ENCODE results near the gene ANKS6. TPM values are rescaled to one million over a fixed set of nuclear protein-coding genes. Genes with fewer than 3 reads are reported as not detected.

The ANKS6 gene
- total RNA-seq, 2 donors from 2014 or later = 13.2 to 32.0 TPM

DNA sequence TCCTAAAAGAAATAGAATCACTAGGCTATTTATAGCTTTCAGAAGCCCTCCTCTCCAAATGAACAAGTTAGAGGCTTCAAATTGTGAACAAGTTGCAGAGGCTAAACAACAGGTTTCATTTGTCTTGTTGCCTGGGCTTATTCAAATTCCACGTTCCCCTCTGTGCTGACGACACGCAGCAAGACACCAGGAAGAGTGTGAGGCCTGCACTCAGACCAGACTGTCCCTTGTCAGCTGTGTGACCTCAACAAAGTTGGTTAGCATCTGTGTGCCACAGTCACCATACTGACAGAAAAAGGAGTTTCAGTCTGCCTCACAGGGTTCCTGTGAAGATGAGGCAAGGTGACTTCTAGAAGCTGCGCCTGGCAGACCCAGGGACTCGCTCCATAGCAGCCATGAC is 65.5 kb downstream of the ANKS6 start:
- ATAC-seq (no peak), DNase-seq (no peak)
- H3K4me1 ChIP-seq = no peaks in the 10 kb centered on the region
- no peak overlapping the region for H3K4me3 ChIP-seq
- WGBS, 2 donors = 91 to 92% methylated on average over 5 of the region's 5 CpGs
- H3K9me3 ChIP-seq = no peaks in the 10 kb centered on the region
- peaks cover 0 to 3% of the 10 kb centered on the region in 2 donors for H3K36me3 ChIP-seq (replicated peaks in 1 of 2; ENCODE audit: insufficient read depth in 1 of 2, low read depth in 2 of 2)
- TF ChIP-seq POLR2A (IDR thresholded peaks at IDR 0.05) = no peak
- TF ChIP-seq, protein P1, sequence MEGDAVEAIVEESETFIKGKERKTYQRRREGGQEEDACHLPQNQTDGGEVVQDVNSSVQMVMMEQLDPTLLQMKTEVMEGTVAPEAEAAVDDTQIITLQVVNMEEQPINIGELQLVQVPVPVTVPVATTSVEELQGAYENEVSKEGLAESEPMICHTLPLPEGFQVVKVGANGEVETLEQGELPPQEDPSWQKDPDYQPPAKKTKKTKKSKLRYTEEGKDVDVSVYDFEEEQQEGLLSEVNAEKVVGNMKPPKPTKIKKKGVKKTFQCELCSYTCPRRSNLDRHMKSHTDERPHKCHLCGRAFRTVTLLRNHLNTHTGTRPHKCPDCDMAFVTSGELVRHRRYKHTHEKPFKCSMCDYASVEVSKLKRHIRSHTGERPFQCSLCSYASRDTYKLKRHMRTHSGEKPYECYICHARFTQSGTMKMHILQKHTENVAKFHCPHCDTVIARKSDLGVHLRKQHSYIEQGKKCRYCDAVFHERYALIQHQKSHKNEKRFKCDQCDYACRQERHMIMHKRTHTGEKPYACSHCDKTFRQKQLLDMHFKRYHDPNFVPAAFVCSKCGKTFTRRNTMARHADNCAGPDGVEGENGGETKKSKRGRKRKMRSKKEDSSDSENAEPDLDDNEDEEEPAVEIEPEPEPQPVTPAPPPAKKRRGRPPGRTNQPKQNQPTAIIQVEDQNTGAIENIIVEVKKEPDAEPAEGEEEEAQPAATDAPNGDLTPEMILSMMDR (IDR thresholded peaks at IDR 0.05) = no peak
- H3K27ac ChIP-seq = no peak overlapping the region
- intact Hi-C loops (cut with DNase I) = no loop called here
- H3K27me3 ChIP-seq = no peaks in the 10 kb centered on the region

GRCh38 chr9:98728500-98728899 is 67.9 kb downstream of the ANKS6 start:
- Histone ChIP-seq H3K36me3 (replicated peaks in 1 of 2; ENCODE audit: insufficient read depth in 1 of 2, low read depth in 2 of 2) (no peaks in the 10 kb centered on the region), H3K4me1 (no peaks in the 10 kb centered on the region), H3K27me3 (no peaks in the 10 kb centered on the region), H3K27ac (no peak overlapping the region), H3K4me3 (no peak overlapping the region), H3K9me3 (peaks cover 0 to 1% (median 0%) of the 10 kb centered on the region in 3 donors)
- intact Hi-C loops (cut with DNase I) = no loop called here
- no peak for DNase-seq
- no peak for TF ChIP-seq POLR2A (IDR thresholded peaks at IDR 0.05)
- TF ChIP-seq, protein P1 (IDR thresholded peaks at IDR 0.05) = no peak
- no peak for ATAC-seq
- 71 to 83% methylated on average over 11 of the region's 11 CpGs for WGBS, 2 donors

GRCh38 chr9:98727428-98727827 is 68.9 kb downstream of the ANKS6 start:
- H3K9me3 ChIP-seq = peaks cover 0 to 7% (median 0%) of the 10 kb centered on the region in 3 donors
- no peak overlapping the region for H3K4me3 ChIP-seq
- DNase-seq = no peak
- ATAC-seq = no peak
- 49 to 54% methylated on average over 6 to 7 of the region's 7 CpGs for WGBS, 2 donors
- no peak for TF ChIP-seq POLR2A (IDR thresholded peaks at IDR 0.05)
- TF ChIP-seq, protein P1 (IDR thresholded peaks at IDR 0.05) = no peak
- no peak overlapping the region for H3K27ac ChIP-seq
- no peaks in the 10 kb centered on the region for H3K27me3 ChIP-seq
- intact Hi-C loops (cut with DNase I) = no loop called here
- H3K36me3 ChIP-seq (replicated peaks in 1 of 2; ENCODE audit: insufficient read depth in 1 of 2, low read depth in 2 of 2) = no peaks in the 10 kb centered on the region
- no peaks in the 10 kb centered on the region for H3K4me1 ChIP-seq

DNA sequence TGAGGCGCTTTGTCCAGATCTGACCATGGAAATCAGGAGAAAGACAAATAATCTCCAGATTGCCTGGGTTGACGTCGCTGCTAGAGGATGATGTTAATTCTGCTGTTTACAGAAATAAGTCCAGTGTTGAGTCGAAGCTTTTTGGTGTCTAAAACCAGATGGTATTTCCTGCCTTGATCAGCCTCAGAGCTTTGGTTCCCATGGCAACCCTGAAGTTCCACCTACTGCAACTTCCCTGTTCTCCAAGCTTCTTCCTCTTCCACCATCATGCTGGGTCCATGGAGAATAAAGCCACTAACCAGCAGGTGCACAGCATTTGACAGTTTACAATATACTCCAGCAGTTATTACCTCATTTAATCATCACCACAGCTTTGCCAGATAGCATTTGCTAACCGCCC is 69.6 kb downstream of the ANKS6 start:
- H3K4me1 ChIP-seq = no peaks in the 10 kb centered on the region
- WGBS, 2 donors = 44 to 46% methylated on average over 5 of the region's 5 CpGs
- ATAC-seq = no peak
- H3K9me3 ChIP-seq = peaks cover 0 to 7% (median 0%) of the 10 kb centered on the region in 3 donors
- no peak overlapping the region for H3K27ac ChIP-seq
- DNase-seq = peak in 1 of 4 donors; percentile 60
- H3K27me3 ChIP-seq = no peaks in the 10 kb centered on the region
- H3K36me3 ChIP-seq (replicated peaks in 1 of 2; ENCODE audit: insufficient read depth in 1 of 2, low read depth in 2 of 2) = no peaks in the 10 kb centered on the region
- H3K4me3 ChIP-seq = no peak overlapping the region
- TF ChIP-seq, protein P1 (IDR thresholded peaks at IDR 0.05) = no peak
- no peak for TF ChIP-seq POLR2A (IDR thresholded peaks at IDR 0.05)
- intact Hi-C loops (cut with DNase I) = no loop called here

DNA sequence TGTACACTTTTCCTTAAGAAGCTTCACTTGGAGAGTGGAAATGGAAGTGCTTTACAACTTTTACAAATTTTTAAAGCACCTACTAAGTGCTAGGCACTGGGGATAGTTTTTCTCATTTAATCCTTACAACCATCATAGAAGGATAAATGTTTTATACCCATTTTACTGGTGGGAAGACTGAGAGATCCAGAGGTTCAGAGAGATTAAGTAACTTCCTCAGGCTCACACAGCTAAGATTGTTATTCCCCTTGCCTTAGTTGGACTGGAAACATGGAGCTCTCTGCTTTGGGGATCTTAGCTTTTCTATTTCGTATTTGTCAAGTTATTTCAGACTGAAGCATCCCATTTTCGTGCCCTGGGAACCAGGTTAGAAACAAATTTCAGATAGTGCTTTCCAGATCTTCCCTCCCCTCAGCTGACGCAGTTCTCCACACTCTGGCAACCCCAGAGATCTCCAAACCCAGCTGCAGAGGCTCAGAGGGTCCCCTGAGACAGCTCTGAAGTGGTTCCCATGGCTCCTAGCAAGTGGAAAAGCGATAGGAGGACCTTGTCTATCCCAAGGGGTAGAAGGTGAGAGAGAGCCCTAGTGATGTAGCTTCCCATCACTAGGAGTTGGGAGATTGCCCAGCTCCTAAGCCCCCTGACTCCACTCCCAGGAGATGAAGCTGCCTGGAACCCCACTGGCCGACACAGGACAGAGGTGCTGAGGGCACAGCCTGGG is 71.4 kb downstream of the ANKS6 start:
- intact Hi-C loops (cut with DNase I) = no loop called here
- no peak for TF ChIP-seq POLR2A (IDR thresholded peaks at IDR 0.05)
- TF ChIP-seq, protein P1 (IDR thresholded peaks at IDR 0.05) = no peak
- Histone ChIP-seq H3K27ac (no peak overlapping the region), H3K4me1 (no peaks in the 10 kb centered on the region), H3K9me3 (peaks cover 0 to 7% (median 0%) of the 10 kb centered on the region in 3 donors), H3K4me3 (no peak overlapping the region), H3K36me3 (replicated peaks in 1 of 2; ENCODE audit: insufficient read depth in 1 of 2, low read depth in 2 of 2) (no peaks in the 10 kb centered on the region), H3K27me3 (no peaks in the 10 kb centered on the region)
- DNase-seq (no peak), ATAC-seq (no peak)
- WGBS, 2 donors = 45 to 69% methylated on average over 4 to 5 of the region's 5 CpGs
